Stomach (tissue), 9 donors: Measurements from ENCODE around the gene HSDL2. TPM values are rescaled to one million over a fixed set of nuclear protein-coding genes. Genes with fewer than 3 reads are reported as not detected.

ENCODE experiments used
- DNase-seq, 2 donors: peaks; one replicate each; pipeline versions ENCODE4 v3.0.0 to v3.0.0-alpha.2; 2013 to 2019
- H3K27ac ChIP-seq, 5 donors: fragments of 200-600 bp in 4 of 5; sonication (generic) in 4 of 5; one replicate each; pipeline ENCODE4 v1.5.1; 2013 to 2019; ENCODE audit warnings: mild to moderate bottlenecking in 1 of 5, moderate library complexity in 1 of 5
- H3K27me3 ChIP-seq, 3 donors: fragments of 200-600 bp; sonication (generic); one replicate each; pipeline ENCODE4 v1.5.1; 2017 to 2019; ENCODE audit warnings: mixed run types in 1 of 3
- H3K36me3 ChIP-seq, 4 donors: fragments of 200-600 bp; sonication (generic); 1 replicate in 3 of 4; 2 replicates in 1 of 4; pipeline ENCODE4 v1.5.1; 2016 to 2019
- H3K4me1 ChIP-seq, 4 donors: fragments of 200-600 bp; sonication (generic); one replicate each; pipeline ENCODE4 v1.5.1; 2016 to 2019
- H3K4me3 ChIP-seq, 4 donors: fragments of 200-600 bp; sonication (generic) in 3 of 4; one replicate each; pipeline ENCODE4 v1.5.1; 2016 to 2019; ENCODE audit warnings: mild to moderate bottlenecking in 1 of 4
- H3K9me3 ChIP-seq, 4 donors: fragments of 200-600 bp; sonication (generic); one replicate each; pipeline ENCODE4 v1.5.1; 2016 to 2019
- EP300 ChIP-seq: sonication (generic); formaldehyde crosslinking; IDR thresholded peaks from one replicate; pipeline ENCODE4 v1.6.1; 2017; ENCODE audit warnings: antibody characterized with exemption
- POLR2A ChIP-seq, 4 donors: fragments of 450-650 bp; IDR thresholded peaks; one replicate each; pipeline ENCODE4 v1.6.1; 2016; ENCODE audit warnings: antibody characterized with exemption in 4 of 4, control low read depth in 2 of 4, mild to moderate bottlenecking in 1 of 4, moderate library complexity in 1 of 4
- POLR2AphosphoS5 ChIP-seq, 3 donors: sonication (generic); formaldehyde crosslinking; IDR thresholded peaks; one replicate each; pipeline ENCODE4 v1.6.1; 2016; ENCODE audit warnings: antibody characterized with exemption in 3 of 3
- WGBS, 5 donors: extraction: QIAGEN DNeasy Blood & Tissue Kit in 3 of 5; methylation state at CpG; one replicate each; pipeline versions ENCODE4 v1.1.5 to v1.1.7; 2013 to 2018; 5-methylcytosine and 5-hydroxymethylcytosine counted together
- intact Hi-C: fragments of 100-400 bp; cut with DNase I; formaldehyde crosslinking; loops from one replicate; pipeline ENCODE4 v1.15.1; 2023; ENCODE audit warnings: low total_unique reads
- polyA plus RNA-seq, 3 donors: library from polyadenylated mRNA; stranded (reverse); fragments of 200-250 nt; gene quantifications; one replicate each; pipeline ENCODE4 v1.2.3, GENCODE V29; 2013
- total RNA-seq, 5 donors: library from RNA; depleted of rRNA; stranded (reverse); fragments of >200 nt; gene quantifications; one replicate each; pipeline versions ENCODE4 v1.1.0 to v1.2.3, GENCODE V29; 2014 to 2016
- TF ChIP-seq, protein P1 (sequence below), 7 experiments: fragments of 450-650 bp in 4 of 7; fragments of 200-600 bp in 3 of 7; sonication (generic) in 3 of 7; IDR thresholded peaks; one replicate each; pipeline ENCODE4 v1.5.1; 2016 to 2019; ENCODE audit warnings: antibody characterized with exemption in 7 of 7, control low read depth in 2 of 7, mild to moderate bottlenecking in 1 of 7
- donor health status: healthy with polysubstance abuse.
- donor health status: Bipolar disorder and iron deficiency.
- donor health status: healthy.

HSDL2 gene
- total and polyA plus RNA-seq, 8 donors: 18.3 to 56.9 (median 24.8) TPM

DNA sequence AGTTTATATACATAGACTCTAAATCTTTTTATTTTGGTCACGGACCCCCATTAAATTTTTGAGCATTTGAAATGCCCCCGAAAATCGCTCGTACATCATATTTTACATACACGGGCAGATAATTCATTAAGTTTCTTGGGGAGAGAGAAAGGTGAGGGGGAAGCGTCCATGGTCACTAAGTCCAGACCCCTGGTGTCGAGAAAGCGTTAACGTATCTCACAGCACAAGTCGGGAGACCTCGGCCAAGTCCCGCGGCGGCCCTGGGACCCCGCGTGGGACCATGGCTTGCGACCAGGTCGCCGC is 47.3 kb upstream of the HSDL2 start:
- 0 to 1% (median 0%) methylated on average over 17 to 19 of the region's 19 CpGs for whole genome bisulfite sequencing, 5 donors
- Histone ChIP-seq H3K4me3 (peak overlapping the region; percentile 67 to 99 (median 94)), H3K4me1 (peaks cover 6 to 56% (median 32%) of the 10 kb centered on the region in 4 donors), H3K27ac (peak overlapping the region; percentile 99 to 100 (median 100)), H3K27me3 (no peaks in the 10 kb centered on the region), H3K36me3 (no peaks in the 10 kb centered on the region), H3K9me3 (no peaks in the 10 kb centered on the region)
- no peak for DNase-seq
- intact Hi-C loops: no loop called here
- TF ChIP-seq EP300: no peak
- TF ChIP-seq, protein P1, sequence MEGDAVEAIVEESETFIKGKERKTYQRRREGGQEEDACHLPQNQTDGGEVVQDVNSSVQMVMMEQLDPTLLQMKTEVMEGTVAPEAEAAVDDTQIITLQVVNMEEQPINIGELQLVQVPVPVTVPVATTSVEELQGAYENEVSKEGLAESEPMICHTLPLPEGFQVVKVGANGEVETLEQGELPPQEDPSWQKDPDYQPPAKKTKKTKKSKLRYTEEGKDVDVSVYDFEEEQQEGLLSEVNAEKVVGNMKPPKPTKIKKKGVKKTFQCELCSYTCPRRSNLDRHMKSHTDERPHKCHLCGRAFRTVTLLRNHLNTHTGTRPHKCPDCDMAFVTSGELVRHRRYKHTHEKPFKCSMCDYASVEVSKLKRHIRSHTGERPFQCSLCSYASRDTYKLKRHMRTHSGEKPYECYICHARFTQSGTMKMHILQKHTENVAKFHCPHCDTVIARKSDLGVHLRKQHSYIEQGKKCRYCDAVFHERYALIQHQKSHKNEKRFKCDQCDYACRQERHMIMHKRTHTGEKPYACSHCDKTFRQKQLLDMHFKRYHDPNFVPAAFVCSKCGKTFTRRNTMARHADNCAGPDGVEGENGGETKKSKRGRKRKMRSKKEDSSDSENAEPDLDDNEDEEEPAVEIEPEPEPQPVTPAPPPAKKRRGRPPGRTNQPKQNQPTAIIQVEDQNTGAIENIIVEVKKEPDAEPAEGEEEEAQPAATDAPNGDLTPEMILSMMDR (IDR thresholded peaks at IDR 0.05): no peak

DNA sequence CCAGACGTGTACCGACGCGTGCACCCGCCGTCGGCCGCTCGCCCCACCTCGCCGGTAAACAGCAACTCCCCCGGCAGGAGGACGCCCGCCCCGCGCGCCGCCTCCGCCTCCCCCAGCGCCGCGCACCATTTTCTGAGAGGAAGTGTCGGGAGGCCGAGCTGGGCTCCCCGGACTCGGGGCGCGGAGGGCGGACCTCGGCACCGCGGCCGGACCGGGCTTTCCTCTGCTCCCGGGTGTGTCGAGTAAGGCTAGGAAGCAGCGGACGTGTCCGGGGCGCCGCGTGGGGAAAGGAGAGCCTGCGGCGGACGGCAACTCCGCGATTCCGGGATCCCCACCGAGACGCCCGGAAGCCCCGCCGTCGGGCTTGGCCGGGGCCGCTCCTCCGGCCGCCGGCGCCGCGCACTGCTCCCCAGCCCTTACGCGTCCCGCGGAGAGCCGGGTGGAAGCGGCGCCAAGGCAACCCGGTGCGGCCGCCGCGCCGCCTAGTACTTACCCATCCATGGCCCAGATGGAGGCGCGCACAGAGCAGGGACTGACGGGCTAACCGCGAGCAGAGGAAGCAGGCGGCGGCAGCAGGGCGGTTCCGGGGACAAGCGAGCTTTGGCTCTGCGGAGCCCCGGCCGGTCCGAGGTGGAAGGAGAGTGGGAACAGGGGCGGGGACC is 46.8 kb upstream of the HSDL2 start, which contains the start of gene PTBP3:
Gene PTBP3, minus strand, starts transcription at position 643 of the 662 bp plus-strand sequence. CDS start 35,754 bp downstream, outside the sequence.
- intact Hi-C loops: no loop called here
- Histone ChIP-seq H3K36me3 (no peaks in the 10 kb centered on the region), H3K27ac (peak within 1 kb of the TSS; percentile 99 to 100 (median 100)), H3K27me3 (no peaks in the 10 kb centered on the region), H3K9me3 (no peaks in the 10 kb centered on the region), H3K4me3 (peak within 1 kb of the TSS; percentile 67 to 99 (median 94)), H3K4me1 (peaks cover 6 to 52% (median 28%) of the 10 kb centered on the region in 4 donors)
- 0 to 1% (median 0%) methylated on average over 42 to 90 of the region's 90 CpGs for WGBS, 5 donors
- DNase-seq: peak; percentile 89 to 94
- TF ChIP-seq POLR2AphosphoS5 (IDR thresholded peaks at IDR 0.05) (peak; percentile 29 to 93 (median 83)), EP300 (no peak), POLR2A (IDR thresholded peaks at IDR 0.05) (peak in 1 of 4 donors; percentile 79)
- TF ChIP-seq, protein P1 (IDR thresholded peaks at IDR 0.05): no peak

DNA sequence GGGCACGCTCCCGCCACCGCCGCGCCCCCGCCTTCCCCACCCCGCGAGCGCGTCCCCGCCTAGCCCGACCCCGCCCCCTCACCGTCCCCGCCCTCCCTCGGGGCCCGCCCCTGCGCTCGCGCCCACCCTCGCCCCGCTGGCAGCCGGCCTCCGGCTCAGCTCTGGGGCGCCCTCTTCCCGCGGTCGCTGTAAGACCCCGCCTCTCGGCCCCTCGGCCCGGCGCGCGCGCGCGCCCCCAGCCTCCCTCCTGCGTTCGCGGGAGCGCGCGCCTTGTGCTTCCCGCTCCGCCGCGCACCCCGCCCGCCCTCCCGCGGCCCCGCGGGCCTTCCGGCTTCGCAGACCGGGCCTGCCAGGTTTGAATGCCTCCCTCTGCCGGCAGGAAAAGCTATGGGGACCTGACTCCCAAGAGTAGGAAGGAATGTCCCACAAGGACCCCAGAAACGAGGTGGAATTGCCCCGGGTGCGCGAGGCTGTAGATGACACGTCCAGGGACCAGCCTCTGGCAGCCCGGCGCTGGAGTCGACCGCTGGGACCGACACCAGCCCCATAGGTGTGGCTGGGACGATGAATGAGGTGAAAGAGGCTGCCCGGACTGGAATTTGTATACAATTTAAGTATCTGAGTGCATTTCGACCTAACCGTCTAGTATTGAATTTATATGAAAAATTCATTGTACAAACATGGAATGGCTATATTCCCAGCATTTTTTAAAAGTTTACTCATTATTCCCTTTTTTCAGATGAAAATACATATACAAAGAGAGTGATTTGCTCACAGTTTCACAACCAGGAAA is 46.1 kb upstream of the HSDL2 start:
- Histone ChIP-seq H3K4me3 (peak overlapping the region; percentile 67 to 99 (median 94)), H3K9me3 (no peaks in the 10 kb centered on the region), H3K27me3 (no peaks in the 10 kb centered on the region), H3K36me3 (no peaks in the 10 kb centered on the region), H3K27ac (peak overlapping the region; percentile 99 to 100 (median 100)), H3K4me1 (peaks cover 6 to 44% (median 21%) of the 10 kb centered on the region in 4 donors)
- TF ChIP-seq POLR2AphosphoS5 (IDR thresholded peaks at IDR 0.05): peak in 2 of 3 donors; percentile 6 to 32
- TF ChIP-seq EP300: no peak
- no peak for TF ChIP-seq POLR2A (IDR thresholded peaks at IDR 0.05)
- TF ChIP-seq, protein P1 (IDR thresholded peaks at IDR 0.05): peak in 5 of 7 experiments; percentile 50 to 80 (median 64)
- 0% methylated on average over 14 to 71 of the region's 72 CpGs for WGBS, 5 donors
- intact Hi-C loops: no loop called here
- peak; percentile 98 for DNase-seq

DNA sequence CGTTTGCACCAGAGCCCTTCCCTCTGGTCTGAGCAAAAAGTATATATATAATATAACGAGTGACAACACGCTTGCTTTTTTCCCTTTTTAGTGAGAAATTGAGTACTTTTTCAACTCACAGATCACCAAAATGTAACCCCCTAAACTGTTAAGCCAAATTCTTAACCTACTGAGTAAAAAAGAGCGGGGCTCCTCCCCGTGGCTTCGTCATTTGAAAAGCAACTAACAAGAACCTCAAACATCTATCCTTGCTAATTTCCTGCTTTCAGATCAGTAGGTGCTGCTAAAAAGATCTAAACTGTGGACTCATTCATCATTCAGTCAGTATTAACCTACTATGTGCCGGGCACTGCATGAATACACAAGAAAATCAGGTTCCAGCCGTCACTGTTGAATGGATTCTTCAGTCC is 45.5 kb upstream of the HSDL2 start:
- H3K36me3 ChIP-seq: no peaks in the 10 kb centered on the region
- WGBS, 5 donors: 3 to 18% (median 6%) methylated on average over 8 of the region's 8 CpGs
- peaks cover 6 to 38% (median 19%) of the 10 kb centered on the region in 4 donors for H3K4me1 ChIP-seq
- H3K4me3 ChIP-seq: peak overlapping the region; percentile 53 to 99 (median 82)
- H3K27me3 ChIP-seq: no peaks in the 10 kb centered on the region
- H3K9me3 ChIP-seq: no peaks in the 10 kb centered on the region
- no peak for TF ChIP-seq EP300
- intact Hi-C loops: no loop called here
- peak in 1 of 2 donors; percentile 73 for DNase-seq
- H3K27ac ChIP-seq: peak overlapping the region in 4 of 5 donors; percentile 95 to 100 (median 100)
